GM18505 (cell line): ENCODE data around the gene HECA.

Experiments used
- ATAC-seq: cut with Tn5 transposase; IDR thresholded peaks from one replicate; pipeline ENCODE4 v1.9.1; 2021; ENCODE audit not compliant: unreplicated experiment
- POLR2A ChIP-seq: IDR thresholded peaks from 4 replicates; pipeline ENCODE4 v1.6.1; 2011; ENCODE audit warnings: borderline replicate concordance; ENCODE audit not compliant: insufficient read depth, insufficient read length; ENCODE audit errors: extremely low read depth

Gene HECA

DNA sequence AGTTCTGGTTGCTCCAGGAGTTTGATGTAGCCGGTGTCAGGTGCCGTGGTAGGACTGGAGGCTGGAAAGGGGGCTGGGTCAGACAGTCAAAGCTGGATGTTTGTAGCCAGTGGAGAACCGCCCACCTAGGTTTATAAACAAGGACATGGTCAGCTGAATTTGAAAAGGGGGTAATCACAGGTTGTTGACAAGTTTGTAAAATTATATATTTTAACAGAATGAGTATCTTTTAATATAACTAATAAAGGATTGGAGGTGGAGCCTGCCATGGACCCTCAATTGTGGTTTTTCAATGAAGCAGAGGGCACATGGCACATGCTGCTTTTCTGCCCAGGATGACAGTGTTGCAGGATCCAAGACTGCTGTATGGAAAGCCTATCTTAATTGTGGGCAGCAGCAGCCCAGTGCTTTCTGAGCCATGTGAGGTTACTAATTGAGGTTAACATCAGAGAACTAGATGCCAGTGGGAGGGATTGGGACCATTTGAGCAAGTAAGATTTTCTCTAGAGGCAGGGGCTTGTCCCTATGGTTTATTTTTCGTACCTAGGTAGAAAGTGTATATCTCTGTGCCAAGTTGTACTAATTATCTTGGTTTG lies 9.7 kb downstream of the HECA start:
- no peak for ATAC-seq
- TF ChIP-seq POLR2A, result no peak

DNA sequence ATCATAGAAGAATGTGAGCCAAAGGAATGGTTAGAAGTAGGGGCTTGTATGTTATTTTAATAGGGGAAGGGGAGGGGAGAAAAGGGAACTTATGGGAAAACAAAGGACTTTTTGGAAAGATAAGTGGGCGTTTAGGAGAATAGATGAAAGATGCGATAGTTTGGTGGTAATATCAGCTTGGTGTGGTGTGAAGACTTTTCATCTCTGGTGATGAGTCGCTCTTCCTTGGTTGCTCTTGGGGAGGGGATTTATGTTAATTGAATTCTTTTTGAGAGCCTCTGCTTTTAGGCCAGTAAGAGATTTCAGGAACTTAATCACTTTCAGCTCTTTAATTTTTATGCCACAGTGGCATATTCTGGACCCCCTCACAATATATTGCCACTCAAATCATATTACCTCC lies 10.8 kb downstream of the HECA start:
- no peak for TF ChIP-seq POLR2A
- no peak for ATAC-seq

DNA sequence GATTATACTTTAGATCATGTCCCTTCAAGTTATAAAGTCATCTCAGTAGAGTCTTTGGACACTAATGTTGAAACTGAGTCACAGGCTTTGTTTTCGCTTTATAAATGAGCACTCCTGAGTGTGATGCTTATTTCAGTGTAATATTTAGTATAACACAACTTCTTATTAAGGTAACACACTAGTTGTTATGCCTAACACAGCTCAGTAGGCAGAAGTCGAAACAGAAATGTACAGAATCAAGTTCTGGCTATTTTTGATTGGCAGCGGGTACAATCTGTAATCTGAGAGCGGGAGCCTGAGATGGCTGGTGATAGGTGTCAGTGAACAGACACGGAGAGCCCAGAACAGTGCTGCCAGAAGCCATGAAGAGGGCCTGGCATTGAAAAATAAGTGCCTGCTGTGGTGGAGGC lies 11.4 kb downstream of the HECA start:
- ATAC-seq, result no peak

DNA sequence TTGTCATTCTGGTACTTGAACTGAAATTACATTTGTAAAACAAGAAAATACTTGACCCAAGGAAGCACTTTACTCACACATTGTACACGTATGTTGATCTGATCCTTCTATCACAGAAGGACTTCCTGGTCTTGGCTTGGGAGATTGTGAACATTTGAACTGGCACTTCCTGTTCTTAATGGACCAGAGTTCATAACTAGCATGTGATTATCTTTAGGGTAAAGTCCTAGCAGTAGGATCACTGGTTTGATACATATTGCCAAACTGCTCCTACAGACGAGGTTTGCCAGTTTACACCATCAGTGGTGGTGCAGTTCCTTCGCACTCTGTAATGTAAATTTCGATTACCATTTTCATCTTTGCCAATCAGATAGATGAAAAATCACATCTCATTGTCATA lies 12.7 kb downstream of the HECA start:
- ATAC-seq, result no peak
- no peak for TF ChIP-seq POLR2A

More for the DNA sequence above, 11.4 kb downstream of the HECA start:
- TF ChIP-seq POLR2A, result no peak

DNA sequence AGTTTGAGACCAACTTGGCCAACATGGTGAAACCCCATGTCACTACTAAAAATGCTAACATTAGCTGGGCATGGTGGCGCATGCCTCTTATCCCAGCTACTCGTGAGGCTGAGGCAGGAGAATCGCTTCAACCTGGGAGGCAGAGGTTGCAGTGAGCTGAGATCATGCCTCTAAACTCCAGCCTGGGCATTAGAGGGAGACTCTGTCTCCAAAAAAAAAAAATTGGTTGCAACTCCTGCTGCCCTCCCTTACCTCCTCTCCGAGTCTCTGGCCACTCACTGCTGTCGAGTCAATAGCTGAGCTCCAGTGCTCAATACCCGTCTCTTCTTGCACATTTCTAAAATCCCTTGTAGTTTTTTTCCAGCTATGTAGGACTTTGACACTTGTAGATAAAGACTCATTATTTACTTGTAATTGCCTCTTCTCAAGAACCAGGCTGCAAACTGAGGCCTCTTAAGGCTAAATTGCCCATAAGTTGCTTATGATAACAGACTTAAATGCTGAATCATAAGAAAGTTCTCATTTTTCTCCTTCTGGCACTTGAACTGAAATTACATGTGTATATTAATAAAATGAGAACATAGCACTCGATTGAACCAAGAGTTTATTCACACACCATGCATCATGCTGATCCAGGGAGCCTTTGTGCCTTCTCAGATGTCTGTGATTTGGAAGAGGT lies 13.8 kb downstream of the HECA start:
- no peak for TF ChIP-seq POLR2A
- no peak for ATAC-seq

DNA sequence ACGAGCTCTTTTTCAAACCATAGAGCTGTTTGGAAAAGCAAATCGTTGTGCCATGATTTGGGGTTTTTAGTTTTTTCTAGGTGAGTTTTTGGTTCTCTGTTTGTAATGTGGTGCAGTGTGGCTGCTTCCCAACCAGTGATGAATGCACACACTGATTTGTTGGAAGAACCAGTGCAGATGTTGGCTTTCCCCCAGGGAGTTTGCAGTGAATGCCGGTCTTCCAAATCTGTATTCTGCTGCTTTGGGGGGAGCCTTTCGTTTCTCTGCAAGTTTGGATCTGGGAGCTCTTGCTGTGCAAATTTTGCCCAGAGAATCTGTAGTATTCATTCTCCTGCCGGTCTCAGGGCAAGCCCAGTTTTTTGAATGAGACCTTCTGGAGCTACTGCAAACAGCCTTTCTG lies 14.5 kb downstream of the HECA start:
- no peak for TF ChIP-seq POLR2A
- ATAC-seq, result no peak

DNA sequence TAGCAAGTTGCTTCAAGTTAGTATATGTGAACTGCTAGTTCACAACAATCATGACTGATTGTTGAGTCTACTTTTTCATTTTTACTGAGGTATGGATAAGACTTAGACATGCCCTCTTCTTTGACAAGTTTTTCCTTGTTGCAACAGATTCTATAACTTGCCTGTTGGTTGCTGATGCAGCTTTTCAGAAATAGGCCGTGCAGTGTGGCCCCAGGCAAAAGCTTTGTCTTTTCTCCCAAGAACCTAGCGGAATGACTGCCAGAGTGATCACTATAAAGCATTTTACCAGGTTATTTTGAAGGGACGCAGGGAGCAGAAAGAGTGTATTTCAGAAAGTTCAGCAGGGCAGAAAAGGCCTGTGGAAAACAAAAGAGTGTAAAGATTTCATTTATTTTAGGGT lies 16.0 kb downstream of the HECA start:
- TF ChIP-seq POLR2A, result no peak
- ATAC-seq, result no peak

DNA sequence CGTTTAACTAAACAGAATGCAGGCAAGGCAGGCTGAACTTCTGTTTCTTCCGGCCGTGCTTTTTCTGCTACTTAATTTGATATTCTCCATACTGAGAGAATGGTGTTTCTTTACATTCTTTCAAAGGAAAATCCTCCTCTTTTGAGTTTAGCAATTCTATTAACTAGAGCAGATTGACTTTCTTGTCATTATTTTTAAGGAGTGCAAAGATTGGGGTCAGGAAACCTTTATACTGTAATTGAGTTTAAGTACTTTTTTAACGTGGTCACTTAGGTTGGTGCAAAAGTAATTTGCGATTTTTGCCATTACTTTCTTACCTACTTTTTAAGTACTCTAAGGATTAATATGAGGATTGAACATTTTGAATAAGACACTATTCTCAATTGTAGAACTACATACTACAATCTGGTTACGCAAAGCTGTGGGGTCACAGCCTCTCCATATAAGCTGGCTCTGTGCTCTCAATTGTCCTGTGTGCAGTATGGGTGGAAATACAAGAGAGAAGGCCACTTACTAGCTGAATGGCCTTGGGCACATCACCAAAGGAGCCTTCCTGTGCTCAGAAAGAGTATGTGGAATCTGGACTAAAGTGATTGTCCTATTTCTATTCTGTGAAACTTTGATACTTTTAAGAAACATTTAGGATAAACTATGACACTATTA lies 16.7 kb downstream of the HECA start:
- no peak for ATAC-seq
- no peak for TF ChIP-seq POLR2A

DNA sequence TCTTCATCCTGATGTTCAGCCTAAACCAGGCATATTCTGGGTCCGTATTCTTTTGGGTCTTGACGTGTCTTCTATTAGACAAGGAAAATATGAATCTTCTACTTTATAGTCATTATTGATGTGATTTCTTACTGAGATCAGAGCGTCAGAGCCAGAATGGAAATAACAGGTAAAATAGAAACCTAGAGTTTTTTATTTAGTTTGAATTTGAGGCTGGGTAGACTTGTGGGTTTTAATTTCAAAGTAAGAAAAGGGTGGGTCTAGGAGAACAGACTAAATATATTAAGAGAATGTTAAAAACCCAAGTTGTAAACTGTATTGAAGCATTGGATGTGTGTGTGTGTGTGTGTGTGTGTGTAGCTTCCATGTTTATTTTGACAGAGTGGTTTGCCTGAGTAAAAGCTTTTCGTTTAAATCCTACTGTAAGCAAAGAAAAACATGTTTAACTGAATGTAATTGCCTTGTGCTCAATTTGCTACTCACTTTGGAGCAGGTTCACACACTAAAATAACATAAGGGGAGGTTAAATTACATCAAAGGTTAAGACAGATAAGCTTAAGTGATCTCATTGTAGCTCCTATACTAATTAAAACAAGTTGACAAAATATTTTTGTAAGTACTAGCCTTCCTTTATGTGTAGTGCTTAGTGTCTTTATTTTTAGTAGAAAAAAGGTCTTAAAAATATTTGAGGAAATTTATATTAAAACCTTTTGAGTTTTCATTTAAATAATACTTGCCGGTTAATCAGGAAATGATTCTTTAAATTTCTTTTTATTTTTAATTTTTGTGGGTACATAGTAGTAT lies 17.4 kb downstream of the HECA start:
- ATAC-seq, result no peak
- TF ChIP-seq POLR2A, result no peak

DNA sequence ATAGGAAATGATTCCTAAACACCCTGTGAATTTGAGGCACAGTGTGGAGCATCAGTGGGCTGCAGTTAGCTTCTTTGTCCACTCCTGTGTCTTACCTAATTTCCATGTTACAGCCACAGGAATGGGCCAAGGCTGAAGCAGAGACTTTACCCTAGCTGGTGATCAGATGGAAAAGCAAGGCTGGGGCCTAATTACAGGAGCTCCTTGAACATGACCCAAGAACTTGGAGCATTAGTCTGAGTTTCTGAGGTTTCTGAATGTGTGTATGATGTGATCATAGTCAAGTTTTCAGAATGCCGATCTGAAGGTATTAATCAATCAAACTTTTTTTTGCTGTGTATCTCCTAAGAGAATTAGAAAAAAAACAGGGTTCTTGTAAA lies 18.0 kb downstream of the HECA start:
- ATAC-seq, result no peak
- TF ChIP-seq POLR2A, result no peak

DNA sequence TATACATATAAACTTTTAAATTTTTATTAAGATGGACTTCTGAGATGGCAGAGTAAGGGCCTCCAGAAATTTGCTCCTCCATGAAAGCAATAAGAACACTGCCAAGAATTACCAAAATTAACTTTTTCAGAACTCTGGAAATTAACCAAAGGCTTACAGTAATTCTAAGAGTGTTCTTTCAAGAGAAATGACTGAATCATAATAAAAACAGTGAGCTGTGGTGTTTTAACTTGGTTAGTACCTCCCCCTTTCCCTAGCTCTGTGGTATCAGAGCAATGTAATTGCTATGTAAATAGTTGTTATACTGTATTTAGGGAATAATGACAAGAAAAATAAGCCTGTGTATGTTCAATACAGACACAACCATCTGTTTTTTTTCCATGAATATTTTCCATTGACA lies 19.0 kb downstream of the HECA start:
- no peak for TF ChIP-seq POLR2A
- no peak for ATAC-seq

DNA sequence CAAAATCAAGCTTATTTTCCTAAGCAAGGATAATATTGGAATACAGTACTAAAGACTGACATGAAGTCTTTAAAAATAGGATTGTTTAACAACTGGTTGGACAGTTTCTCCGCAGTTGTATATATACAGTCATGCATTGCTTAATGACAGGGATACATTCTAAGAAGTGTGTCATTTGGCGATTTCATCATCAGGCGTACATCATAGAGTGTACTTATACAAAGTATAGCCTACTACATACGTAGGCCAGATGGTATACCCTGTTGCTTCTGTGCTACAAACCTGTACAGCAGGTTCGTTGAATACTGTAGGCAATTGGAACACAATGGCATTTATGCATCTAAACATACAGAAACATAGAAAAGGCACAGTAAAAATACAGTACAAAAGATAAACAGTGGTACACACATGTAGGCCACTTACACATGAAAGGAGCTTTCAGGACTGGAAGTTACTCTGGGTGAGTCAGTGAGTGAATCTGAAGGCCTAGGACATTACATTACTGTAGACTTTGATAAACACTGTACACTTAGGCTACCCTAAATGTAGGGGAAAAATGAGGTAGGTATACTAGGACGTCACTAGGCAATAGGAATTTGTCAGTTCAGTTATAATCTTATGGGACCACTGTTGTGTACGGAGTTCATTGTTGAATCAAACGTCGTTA lies 20.1 kb downstream of the HECA start:
- no peak for ATAC-seq
- no peak for TF ChIP-seq POLR2A

DNA sequence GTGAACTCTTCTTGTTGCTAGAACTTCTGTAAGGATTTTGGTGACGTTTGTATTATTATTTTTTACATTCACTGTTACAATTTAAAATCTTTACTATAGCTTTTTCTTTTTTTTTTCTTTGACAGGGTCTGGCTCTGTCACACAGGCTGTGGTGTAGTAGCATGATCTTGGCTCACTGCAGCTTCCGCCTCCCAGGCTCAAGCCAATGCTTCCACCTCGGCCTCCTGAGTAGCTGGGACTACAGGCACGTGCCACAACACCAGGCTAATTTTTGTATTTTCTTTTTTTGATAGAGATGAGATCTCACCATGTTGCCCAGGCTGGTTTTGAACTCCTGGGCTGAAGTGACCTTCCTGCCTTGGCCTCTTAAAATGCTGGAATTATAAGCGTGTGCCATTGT lies 21.2 kb downstream of the HECA start:
- no peak for TF ChIP-seq POLR2A
- ATAC-seq, result no peak
